Fibroblast of upper back skin (primary cell): Measurements from ENCODE around the gene SEPTIN6.

Experiments used
- DNase-seq: peaks from one replicate; pipeline ENCODE4 v3.0.0-alpha.2; 2013

The SEPTIN6 gene

GRCh38 chrX:119647552-119648420, 45.2 kb downstream of the SEPTIN6 start:
- DNase-seq, result no peak

GRCh38 chrX:119647089-119647488, 45.9 kb downstream of the SEPTIN6 start:
- no peak for DNase-seq

- no peak for DNase-seq
These were observed 46.5 kb downstream of the SEPTIN6 start for GRCh38 chrX:119646515-119646914.

GRCh38 chrX:119643696-119644095, 49.3 kb downstream of the SEPTIN6 start:
- DNase-seq, result no peak
